Measurements from ENCODE around the gene TRIM39.
"Not testable (repeated sequence)": the region's sequence is repeated elsewhere in the genome, so short reads cannot be mapped to it uniquely, and the experiment has no call there.

The TRIM39 gene

GRCh38 chr6:30326526-30327231, at the start of gene TRIM39:
TRIM39 (plus strand) TSS chr6:30326927; CDS start chr6:30329318, 2,391 bp downstream.
- peak; percentile 84 for DNase-seq

- not testable (repeated sequence) for DNase-seq
Measured at GRCh38 chr6:30280988-30281387, 45.7 kb upstream of the TRIM39 start.

GRCh38 chr6:30282522-30282921, 44.2 kb upstream of the TRIM39 start:
- no peak for DNase-seq

GRCh38 chr6:30283761-30284160, 43.0 kb upstream of the TRIM39 start:
- DNase-seq, result no peak

GRCh38 chr6:30287139-30287538, 39.6 kb upstream of the TRIM39 start:
- no peak for DNase-seq

GRCh38 chr6:30295837-30296236, 30.9 kb upstream of the TRIM39 start:
- no peak for DNase-seq

- no peak for DNase-seq
Measured at GRCh38 chr6:30304002-30304401, 22.7 kb upstream of the TRIM39 start.

GRCh38 chr6:30311101-30311500, 15.6 kb upstream of the TRIM39 start:
- no peak for DNase-seq

GRCh38 chr6:30311671-30312070, 15.1 kb upstream of the TRIM39 start:
- DNase-seq, result no peak

GRCh38 chr6:30312266-30312665, 14.5 kb upstream of the TRIM39 start:
- no peak for DNase-seq

- DNase-seq, result no peak
Measured at GRCh38 chr6:30312676-30313321, 13.9 kb upstream of the TRIM39 start.

GRCh38 chr6:30315156-30315555, 11.6 kb upstream of the TRIM39 start:
- no peak for DNase-seq

- DNase-seq, result no peak
Measured at GRCh38 chr6:30317913-30318589, 8.7 kb upstream of the TRIM39 start.

- no peak for DNase-seq
Measured at GRCh38 chr6:30319146-30319835, 7.4 kb upstream of the TRIM39 start.

GRCh38 chr6:30321692-30322388, 4.9 kb upstream of the TRIM39 start:
- DNase-seq, result no peak

- DNase-seq, result no peak
Measured at GRCh38 chr6:30322527-30323501, 3.9 kb upstream of the TRIM39 start.

- DNase-seq, result no peak
Measured at GRCh38 chr6:30323806-30324205, 2.9 kb upstream of the TRIM39 start.

GRCh38 chr6:30325150-30325872, 1.4 kb upstream of the TRIM39 start:
- DNase-seq, result no peak

- DNase-seq, result peak; percentile 73
Measured at GRCh38 chr6:30325873-30326525, 728 bp upstream of the TRIM39 start.

GRCh38 chr6:30327232-30327746, 562 bp downstream of the TRIM39 start:
- peak; percentile 72 for DNase-seq

Data from NCI-H1105 treated with DMSO at 0.1 percent for 48 hours (cell line).